Common myeloid progenitor, CD34-positive (primary cell): ENCODE data around the gene TNP2.

Experiments
- CTCF ChIA-PET: fragments of 350-600 bp; sonication (Branson Sonifier 250); formaldehyde crosslinking; loops from one replicate; lab custom pipeline; 2021; ENCODE audit warnings: antibody characterized with exemption; lab: Charles Lee
- POLR2A ChIA-PET: fragments of 350-600 bp; sonication (Branson Sonifier 250); formaldehyde crosslinking; loops from one replicate; lab custom pipeline; 2021; ENCODE audit warnings: antibody characterized with exemption; lab: Charles Lee
- DNase-seq, 3 donors: peaks; one replicate each; pipeline versions ENCODE4 v3.0.0 to v3.0.0-alpha.2; 2013
- H3K27ac ChIP-seq, 2 experiments: 1 replicate in 1 of 2; 2 replicates in 1 of 2; pipeline ENCODE4 v1.7.0; 2013; ENCODE audit warnings: inconsistent platforms in 2 of 2, low read length in 2 of 2, mild to moderate bottlenecking in 2 of 2, low read depth in 1 of 2, moderate library complexity in 1 of 2; ENCODE audit not compliant: severe bottlenecking in 2 of 2, insufficient read depth in 1 of 2, poor library complexity in 1 of 2
- H3K27me3 ChIP-seq, 5 experiments: replicated peaks in 2 of 5; 1 replicate in 3 of 5; 2 replicates in 2 of 5; pipeline versions ENCODE4 v1.6.1 to v1.7.0; 2013; ENCODE audit warnings: low read length in 4 of 5, mild to moderate bottlenecking in 2 of 5, moderate library complexity in 2 of 5, inconsistent platforms in 1 of 5; ENCODE audit not compliant: insufficient read depth in 5 of 5, control insufficient read depth in 4 of 5
- H3K36me3 ChIP-seq, 4 experiments: 1 replicate in 2 of 4; 2 replicates in 2 of 4; pipeline versions ENCODE4 v1.6.1 to v1.7.0; 2013; ENCODE audit warnings: low read length in 3 of 4, control low read depth in 1 of 4, mild to moderate bottlenecking in 1 of 4; ENCODE audit not compliant: control insufficient read depth in 4 of 4, insufficient read depth in 4 of 4
- H3K4me1 ChIP-seq, 4 experiments: 1 replicate in 3 of 4; 2 replicates in 1 of 4; pipeline versions ENCODE4 v1.6.1 to v1.7.1; 2013; ENCODE audit warnings: low read length in 3 of 4, mild to moderate bottlenecking in 3 of 4, control low read depth in 1 of 4, inconsistent platforms in 1 of 4, moderate library complexity in 1 of 4; ENCODE audit not compliant: control insufficient read depth in 4 of 4, insufficient read depth in 4 of 4; ENCODE audit errors: control extremely low read depth in 1 of 4
- H3K4me3 ChIP-seq, 7 experiments: 1 replicate in 4 of 7; 2 replicates in 3 of 7; pipeline versions ENCODE4 v1.5.1 to v1.7.0; 2013; ENCODE audit warnings: mild to moderate bottlenecking in 7 of 7, low read length in 6 of 7, moderate library complexity in 6 of 7, inconsistent platforms in 2 of 7, low read depth in 2 of 7, control low read depth in 1 of 7; ENCODE audit not compliant: insufficient read depth in 4 of 7, control insufficient read depth in 1 of 7; ENCODE audit errors: extremely low read depth in 1 of 7
- H3K9me3 ChIP-seq, 5 experiments: 1 replicate in 4 of 5; 2 replicates in 1 of 5; pipeline versions ENCODE4 v1.6.1 to v1.7.1; 2013; ENCODE audit warnings: low read length in 4 of 5, mild to moderate bottlenecking in 2 of 5, inconsistent platforms in 1 of 5, low read depth in 1 of 5, moderate library complexity in 1 of 5; ENCODE audit not compliant: control insufficient read depth in 4 of 5, insufficient read depth in 2 of 5; ENCODE audit errors: control extremely low read depth in 1 of 5
- WGBS: methylation state at CpG from one replicate; pipeline ENCODE4 v1.1.5; 2013; ENCODE audit not compliant: insufficient coverage; 5-methylcytosine and 5-hydroxymethylcytosine counted together

The TNP2 gene

GRCh38 chr16:11276896-11277593, 7.9 kb upstream of the TNP2 start:
- WGBS: 100% methylated on average over 4 of the region's 11 CpGs
- Histone ChIP-seq H3K27me3 (no peaks in the 10 kb centered on the region), H3K4me1 (peaks cover 5 to 12% (median 10%) of the 10 kb centered on the region in 4 experiments), H3K27ac (no peak overlapping the region), H3K4me3 (no peak overlapping the region), H3K36me3 (no peaks in the 10 kb centered on the region), H3K9me3 (no peaks in the 10 kb centered on the region)
- CTCF ChIA-PET: interaction anchor here (0.5 to 1.6 kb wide), 3 partner anchors 20 to 317 kb away, joined by 3 to 5 read pairs (median 4); partner anchors contain the start of gene SOCS1
- POLR2A ChIA-PET: no interaction called here
- DNase-seq: no peak

DNA sequence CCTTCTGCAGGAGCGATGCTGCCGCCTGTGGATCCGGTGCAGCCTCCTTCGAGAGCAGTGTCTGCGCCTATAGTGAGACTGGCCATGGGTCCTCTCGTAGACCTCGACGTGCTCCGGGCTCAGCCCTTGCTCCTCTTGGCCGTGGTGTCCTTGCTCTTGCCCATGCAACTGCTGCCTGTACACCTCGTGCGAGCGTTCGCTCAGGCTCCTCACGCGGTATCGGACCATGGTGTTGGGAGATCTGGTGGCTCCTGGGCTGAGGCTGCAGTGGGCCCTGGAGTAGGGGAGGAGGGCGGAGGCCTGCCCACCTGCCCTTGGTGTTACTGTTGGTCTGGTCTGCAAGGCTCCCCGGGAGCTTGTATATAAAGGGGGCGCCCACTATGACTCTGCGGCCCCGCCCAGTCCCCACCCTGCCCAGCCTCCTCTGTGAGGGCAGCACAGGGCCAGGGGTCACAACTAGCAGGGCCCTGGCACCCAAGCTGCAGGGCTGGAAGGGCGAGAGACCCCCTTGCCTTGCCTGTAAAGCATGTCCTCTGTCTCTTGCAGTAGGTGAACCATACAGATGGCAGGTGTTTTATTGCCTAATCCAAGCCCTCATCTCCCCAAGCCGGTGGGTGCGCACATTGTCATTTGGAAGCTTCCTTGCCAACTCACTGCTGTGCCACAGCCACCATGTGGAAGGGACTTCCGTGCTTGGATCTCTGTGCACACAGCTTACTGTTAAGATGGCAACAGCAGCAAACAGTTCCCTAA, 7.2 kb upstream of the TNP2 start, which contains the start of gene PRM2:
PRM2 (minus strand) TSS at position 338 of the 753 bp plus-strand sequence; CDS start at position 228, 110 bp downstream.
- Histone ChIP-seq H3K27me3 (no peaks in the 10 kb centered on the region), H3K27ac (no peak within 1 kb of the TSS), H3K4me1 (peaks cover 5 to 12% (median 10%) of the 10 kb centered on the region in 4 experiments), H3K36me3 (no peaks in the 10 kb centered on the region), H3K9me3 (no peaks in the 10 kb centered on the region), H3K4me3 (no peak within 1 kb of the TSS)
- ChIA-PET CTCF (interaction anchor here (0.5 to 1.6 kb wide), 2 partner anchors 19 to 317 kb away, joined by 3 to 5 read pairs; partner anchors contain the start of gene SOCS1), POLR2A (no interaction called here)
- WGBS: 98% methylated on average over 26 of the region's 26 CpGs
- DNase-seq: no peak

DNA sequence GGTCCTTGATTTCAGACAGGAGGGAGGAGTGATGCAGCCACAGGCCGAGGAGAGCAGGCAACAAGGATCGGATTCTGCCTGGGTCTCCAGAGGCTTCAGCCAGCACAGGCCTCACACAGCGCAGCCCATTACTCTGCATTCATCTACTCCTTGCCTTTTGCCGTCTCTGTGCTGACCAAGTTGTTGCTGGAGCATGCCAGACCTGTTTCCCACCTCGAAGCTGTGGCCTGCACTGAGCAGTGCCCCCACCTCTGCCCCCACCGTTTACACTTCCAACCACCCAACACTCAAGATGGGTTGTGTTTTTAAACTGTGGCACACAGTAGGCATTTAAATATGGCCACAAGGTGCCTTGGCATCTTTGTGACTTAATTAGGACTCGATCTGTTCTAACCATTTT, 5.8 kb upstream of the TNP2 start:
- Histone ChIP-seq H3K36me3 (no peaks in the 10 kb centered on the region), H3K27ac (no peak overlapping the region), H3K4me3 (no peak overlapping the region), H3K9me3 (no peaks in the 10 kb centered on the region), H3K27me3 (no peaks in the 10 kb centered on the region), H3K4me1 (peaks cover 5 to 12% (median 10%) of the 10 kb centered on the region in 4 experiments)
- ChIA-PET POLR2A (interaction anchor here (1.0 kb wide), 1 partner anchor 309 kb away, joined by 4 read pairs; no protein-coding TSS in a partner anchor), CTCF (interaction anchor here (0.9 kb wide), 1 partner anchor 9 kb away, joined by 4 read pairs; no protein-coding TSS in a partner anchor)
- no peak for DNase-seq
- WGBS: 98% methylated on average over 7 of the region's 7 CpGs

GRCh38 chr16:11273721-11274324, 4.7 kb upstream of the TNP2 start:
- Histone ChIP-seq H3K4me1 (peaks cover 0 to 2% (median 1%) of the 10 kb centered on the region in 4 experiments), H3K27ac (no peak overlapping the region), H3K27me3 (no peaks in the 10 kb centered on the region), H3K9me3 (no peaks in the 10 kb centered on the region), H3K36me3 (no peaks in the 10 kb centered on the region), H3K4me3 (no peak overlapping the region)
- no peak for DNase-seq
- ChIA-PET POLR2A (interaction anchor here (0.6 to 1.0 kb wide), 5 partner anchors 10 to 308 kb away, joined by 3 to 4 read pairs (median 3); partner anchors contain the start of gene SOCS1), CTCF (interaction anchor here (0.7 to 2.3 kb wide), 5 partner anchors 11 to 1457 kb away, joined by 3 to 13 read pairs (median 3); no protein-coding TSS in a partner anchor)
- WGBS: 93% methylated on average over 1 of the region's 3 CpGs

- H3K27ac ChIP-seq: no peak within 1 kb of the TSS
- ChIA-PET POLR2A (interaction anchor here (0.6 to 1.0 kb wide), 2 partner anchors 12 to 188 kb away, joined by 3 read pairs; no protein-coding TSS in a partner anchor), CTCF (interaction anchor here (0.7 to 2.3 kb wide), 4 partner anchors 11 to 1458 kb away, joined by 3 to 13 read pairs (median 3); no protein-coding TSS in a partner anchor)
- WGBS: 89% methylated on average over 26 of the region's 30 CpGs
- no peaks in the 10 kb centered on the region for H3K27me3 ChIP-seq
- no peaks in the 10 kb centered on the region for H3K9me3 ChIP-seq
- H3K4me3 ChIP-seq: no peak within 1 kb of the TSS
- no peaks in the 10 kb centered on the region for H3K36me3 ChIP-seq
- H3K4me1 ChIP-seq: no peaks in the 10 kb centered on the region
- DNase-seq: no peak
Measured at GRCh38 chr16:11272921-11273720, 4.0 kb upstream of the TNP2 start, which contains the start of gene PRM3. Gene PRM3, minus strand, starts transcription at chr16:11273629. Its CDS starts 34 bp downstream, at chr16:11273595.

- Histone ChIP-seq H3K27ac (no peak overlapping the region), H3K9me3 (no peaks in the 10 kb centered on the region), H3K27me3 (no peaks in the 10 kb centered on the region), H3K4me1 (no peaks in the 10 kb centered on the region), H3K4me3 (no peak overlapping the region), H3K36me3 (no peaks in the 10 kb centered on the region)
- ChIA-PET POLR2A (no interaction called here), CTCF (interaction anchor here (1.0 to 7.4 kb wide), 3 partner anchors 9 to 15 kb away, joined by 4 to 39 read pairs (median 13); partner anchors contain the start of gene SOCS1)
- WGBS: 92% methylated on average over 6 of the region's 6 CpGs
- no peak for DNase-seq
Measured at GRCh38 chr16:11272484-11272883, 3.4 kb upstream of the TNP2 start.
